ENCODE data around the gene ATL1. TPM values are rescaled to one million over a fixed set of nuclear protein-coding genes. Genes with fewer than 3 reads are reported as not detected.

Gene ATL1
- total RNA-seq (1 to 10 TPM; 5.9 to 8.7 TPM), polyA plus RNA-seq (1 to 10 TPM; 2.0 to 3.6 TPM)
- long read RNA-seq, donor 1, partial matches to known transcripts, result 6 of 6 reads
- long read RNA-seq, donor 1, other reads (novel, unspliced or antisense), result 0 of 6 reads
- long read RNA-seq, donor 2, result 0 reads
- long read RNA-seq, donor 3, result 0 reads
- long read RNA-seq, donor 4, result 0 reads
- long read RNA-seq, donor 5, result 0 reads

- Histone ChIP-seq H3K36me3 (ENCODE audit: control insufficient read depth in 4 of 4, insufficient read depth in 4 of 4, low read length in 4 of 4) (no peaks in the 10 kb centered on the region), H3K27me3 (ENCODE audit: control insufficient read depth in 3 of 3, insufficient read depth in 3 of 3, low read length in 2 of 3) (no peaks in the 10 kb centered on the region), H3K9ac (ENCODE audit: insufficient read depth in 1 of 2, low read length in 2 of 2) (peak within 1 kb of the TSS; percentile 44 to 94), H3K27ac (ENCODE audit: low read depth in 1 of 2, low read length in 1 of 2) (peak within 1 kb of the TSS; percentile 48 to 95), H3K4me3 (peak within 1 kb of the TSS; percentile 75), H3K9me3 (ENCODE audit: control insufficient read depth in 4 of 4, insufficient read depth in 3 of 4, low read length in 3 of 4) (no peaks in the 10 kb centered on the region), H3K4me1 (ENCODE audit: control insufficient read depth in 5 of 5, insufficient read depth in 5 of 5, low read length in 5 of 5) (peaks cover 0 to 13% (median 0%) of the 10 kb centered on the region in 5 donors)
- WGBS, 2 donors, result 1% methylated on average over 54 to 66 of the region's 66 CpGs
- TF ChIP-seq CTCF (IDR thresholded peaks at IDR 0.05; ENCODE audit: control extremely low read depth, extremely low read depth), result no peak
- peak; percentile 88 to 90 (median 89) for DNase-seq
- peak; percentile 87 for ATAC-seq (ENCODE audit: insufficient read depth, low FRiP score)
Observed at GRCh38 chr14:50559990-50560930, at the start of gene ATL1. ATL1 (plus strand) TSS chr14:50560145; CDS start chr14:50560266, 121 bp downstream.

- no peak overlapping the region for H3K4me3 ChIP-seq
- DNase-seq, result no peak
- H3K27ac ChIP-seq (ENCODE audit: low read depth in 1 of 2, low read length in 1 of 2), result no peak overlapping the region
- no peaks in the 10 kb centered on the region for H3K36me3 ChIP-seq (ENCODE audit: control insufficient read depth in 4 of 4, insufficient read depth in 4 of 4, low read length in 4 of 4)
- no peaks in the 10 kb centered on the region for H3K27me3 ChIP-seq (ENCODE audit: control insufficient read depth in 3 of 3, insufficient read depth in 3 of 3, low read length in 2 of 3)
- no peak for ATAC-seq (ENCODE audit: insufficient read depth, low FRiP score)
- WGBS, 2 donors, result 89 to 96% methylated on average over 7 of the region's 7 CpGs
- TF ChIP-seq CTCF (IDR thresholded peaks at IDR 0.05; ENCODE audit: control extremely low read depth, extremely low read depth), result no peak
- H3K4me1 ChIP-seq (ENCODE audit: control insufficient read depth in 5 of 5, insufficient read depth in 5 of 5, low read length in 5 of 5), result no peaks in the 10 kb centered on the region
- H3K9me3 ChIP-seq (ENCODE audit: control insufficient read depth in 4 of 4, insufficient read depth in 3 of 4, low read length in 3 of 4), result no peaks in the 10 kb centered on the region
- no peak overlapping the region for H3K9ac ChIP-seq (ENCODE audit: insufficient read depth in 1 of 2, low read length in 2 of 2)
Observed at GRCh38 chr14:50510157-50510556, 49.8 kb upstream of the ATL1 start.

- Histone ChIP-seq H3K4me3 (no peak overlapping the region), H3K4me1 (ENCODE audit: control insufficient read depth in 5 of 5, insufficient read depth in 5 of 5, low read length in 5 of 5) (no peaks in the 10 kb centered on the region), H3K27ac (ENCODE audit: low read depth in 1 of 2, low read length in 1 of 2) (no peak overlapping the region), H3K9me3 (ENCODE audit: control insufficient read depth in 4 of 4, insufficient read depth in 3 of 4, low read length in 3 of 4) (no peaks in the 10 kb centered on the region), H3K36me3 (ENCODE audit: control insufficient read depth in 4 of 4, insufficient read depth in 4 of 4, low read length in 4 of 4) (peaks cover 0 to 5% (median under 1%) of the 10 kb centered on the region in 4 donors), H3K27me3 (ENCODE audit: control insufficient read depth in 3 of 3, insufficient read depth in 3 of 3, low read length in 2 of 3) (no peaks in the 10 kb centered on the region), H3K9ac (ENCODE audit: insufficient read depth in 1 of 2, low read length in 2 of 2) (no peak overlapping the region)
- DNase-seq (no peak), ATAC-seq (ENCODE audit: insufficient read depth, low FRiP score) (no peak)
- 93% methylated on average over 4 of the region's 4 CpGs for WGBS, 2 donors
- no peak for TF ChIP-seq CTCF (IDR thresholded peaks at IDR 0.05; ENCODE audit: control extremely low read depth, extremely low read depth)
Observed at GRCh38 chr14:50512463-50512862, 47.5 kb upstream of the ATL1 start.
